Measurements from ENCODE around the gene LEMD2. TPM values are rescaled to one million over a fixed set of nuclear protein-coding genes. Genes with fewer than 3 reads are reported as not detected.

The LEMD2 gene
- polyA plus RNA-seq, 2 of the 4 experiments (the other 2 are of a cell fraction) = 43.2 to 48.8 TPM

GRCh38 chr6:33769248-33769821, 19.6 kb downstream of the LEMD2 start:
- ATAC-seq = no peak
- CTCF ChIA-PET = interaction anchor here (0.6 to 9.9 kb wide), 14 partner anchors 7 to 385 kb away, joined by 3 to 123 read pairs (median 11); partner anchors contain the start of gene IP6K3
- 81% methylated on average over 9 of the region's 10 CpGs for WGBS (ENCODE audit: missing lambda C conversion rate)

GRCh38 chr6:33768644-33769120, 20.2 kb downstream of the LEMD2 start:
- 0 out of 3 replicates have a peak overlapping the region, but pooled peaks have one; percentile 19 for H3K4me2 ChIP-seq
- FAIRE-seq = no peak

More at GRCh38 chr6:33769248-33769821, 19.6 kb downstream of the LEMD2 start:
- FAIRE-seq = no peak
- no peak for DNase-seq (ENCODE audit: low read depth in 1 of 2, low spot score in 1 of 2)
- Histone ChIP-seq H3K4me1 (peaks cover 22% of the 10 kb centered on the region), H3K4me2 (no peak overlapping the region), H3K4me3 (no peak overlapping the region), H3K27ac (peak overlapping the region in 1 of 2 experiments; percentile 64; a peak in 1 of 6 replicates), H3K9me3 (no peaks in the 10 kb centered on the region)
- no peak for TF ChIP-seq HDAC2 (IDR thresholded peaks at IDR 0.05)
- no peak for TF ChIP-seq USF2 (IDR thresholded peaks at IDR 0.05)
- no peak for TF ChIP-seq KDM5A (IDR thresholded peaks at IDR 0.05)
- TF ChIP-seq FOSB (CRISPR knock-in tag; IDR thresholded peaks at IDR 0.05) = no peak
- no peak for TF ChIP-seq NFE2L2 (conservative IDR thresholded peaks at IDR 0.05; ENCODE audit: low read length)
- no peak for TF ChIP-seq RAD21 (conservative IDR thresholded peaks at IDR 0.05 in 1 of 2, IDR thresholded peaks at IDR 0.05 in 1 of 2)
- TF ChIP-seq JUNB (IDR thresholded peaks at IDR 0.05) = no peak
- TF ChIP-seq SREBF2 (IDR thresholded peaks at IDR 0.05) = no peak
- TF ChIP-seq E2F6 (IDR thresholded peaks at IDR 0.05; ENCODE audit: borderline replicate concordance, low read depth) = no peak
- TF ChIP-seq ZC3H11A (IDR thresholded peaks at IDR 0.05) = no peak
- no peak for TF ChIP-seq BHLHE40 (IDR thresholded peaks at IDR 0.05; ENCODE audit: low read depth, low read length)
- TF ChIP-seq ZNF302 (CRISPR knock-in tag; IDR thresholded peaks at IDR 0.05) = no peak
- no peak for TF ChIP-seq MAZ (IDR thresholded peaks at IDR 0.05; ENCODE audit: borderline replicate concordance, low read depth, low read length)
- TF ChIP-seq RNF2 (IDR thresholded peaks at IDR 0.05; ENCODE audit: borderline replicate concordance, low read depth) = no peak
- POLR2A ChIA-PET = no interaction called here

More at GRCh38 chr6:33768644-33769120, 20.2 kb downstream of the LEMD2 start:
- WGBS (ENCODE audit: missing lambda C conversion rate) = 37% methylated on average over 6 of the region's 7 CpGs
- no peaks in the 10 kb centered on the region for H3K9me3 ChIP-seq
- ChIA-PET POLR2A (no interaction called here), CTCF (interaction anchor here (0.6 to 9.9 kb wide), 24 partner anchors 9 to 386 kb away, joined by 3 to 123 read pairs (median 4); partner anchors contain the start of genes GRM4 and IP6K3)
- ATAC-seq (peak; percentile 57 to 83; a peak in 4 of 6 replicates), DNase-seq (ENCODE audit: low read depth in 1 of 2, low spot score in 1 of 2) (peak; percentile 61 to 69)
- peak overlapping the region in 1 of 2 experiments; percentile 64; a peak in 3 of 6 replicates for H3K27ac ChIP-seq
- no peak overlapping the region for H3K4me3 ChIP-seq
- TF ChIP-seq JUNB (IDR thresholded peaks at IDR 0.05) = no peak
- no peak for TF ChIP-seq GATA3 (IDR thresholded peaks at IDR 0.05; ENCODE audit: borderline replicate concordance)
- no peak for TF ChIP-seq NPAS2 (CRISPR knock-in tag; IDR thresholded peaks at IDR 0.05; ENCODE audit: borderline replicate concordance)
- no peak for TF ChIP-seq ESRRA (IDR thresholded peaks at IDR 0.05; ENCODE audit: borderline replicate concordance, low read length)
- no peak for TF ChIP-seq ELK1 (IDR thresholded peaks at IDR 0.05; ENCODE audit: low read depth, low read length)
- TF ChIP-seq RFX5 (IDR thresholded peaks at IDR 0.05) = no peak
- no peak for TF ChIP-seq CHD4 (IDR thresholded peaks at IDR 0.05; ENCODE audit: borderline replicate concordance)
- TF ChIP-seq TFCP2L1 (CRISPR knock-in tag; IDR thresholded peaks at IDR 0.05) = no peak
- TF ChIP-seq MAX (IDR thresholded peaks at IDR 0.05) = no peak
- TF ChIP-seq SMC3 (IDR thresholded peaks at IDR 0.05) = peak; percentile 65
- peak; percentile 53 for TF ChIP-seq CTCF (IDR thresholded peaks at IDR 0.05)
- TF ChIP-seq HOXB13 (CRISPR knock-in tag; IDR thresholded peaks at IDR 0.05; ENCODE audit: low read depth) = no peak
- TF ChIP-seq REST (IDR thresholded peaks at IDR 0.05) = no peak
- TF ChIP-seq ZSCAN20 (CRISPR knock-in tag; IDR thresholded peaks at IDR 0.05) = no peak
- TF ChIP-seq ZNF302 (CRISPR knock-in tag; IDR thresholded peaks at IDR 0.05) = no peak
- TF ChIP-seq NR3C1 (IDR thresholded peaks at IDR 0.05) = no peak
- no peak for TF ChIP-seq JUN (IDR thresholded peaks at IDR 0.05)
- no peak for TF ChIP-seq EHF (CRISPR knock-in tag; IDR thresholded peaks at IDR 0.05)
- TF ChIP-seq RAD21 (conservative IDR thresholded peaks at IDR 0.05 in 1 of 2, IDR thresholded peaks at IDR 0.05 in 1 of 2) = peak; percentile 54 to 61; a peak in 3 of 5 replicates
- no peak for TF ChIP-seq SREBF2 (IDR thresholded peaks at IDR 0.05)
- TF ChIP-seq EP300 (IDR thresholded peaks at IDR 0.05) = no peak
- peaks cover 22% of the 10 kb centered on the region for H3K4me1 ChIP-seq

All from A549 (cell line).